Astrocyte (in vitro differentiated cells and primary cell): ENCODE results near the gene LRIG1. TPM values are rescaled to one million over a fixed set of nuclear protein-coding genes. Genes with fewer than 3 reads are reported as not detected.

ENCODE experiments used
- DNase-seq: peaks from one replicate; pipeline ENCODE4 v3.0.0-alpha.2; 2010; ENCODE audit warnings: low read depth
- FAIRE-seq: peaks from 2 replicates; lab custom pipeline; 2011; peaks lifted over from hg19 to GRCh38; lab: Jason Lieb, UNC
- H2AFZ ChIP-seq: 2 replicates; pipeline ENCODE4 v1.6.0; 2012; ENCODE audit warnings: low read depth, low read length, inconsistent platforms
- H3K27ac ChIP-seq: 2 replicates; pipeline ENCODE4 v1.5.1; 2011; ENCODE audit warnings: low read depth, low read length, inconsistent platforms
- H3K27me3 ChIP-seq: 2 replicates; pipeline ENCODE4 v1.6.0; 2011; ENCODE audit warnings: low read length, inconsistent platforms; ENCODE audit not compliant: insufficient read depth
- H3K36me3 ChIP-seq: 2 replicates; pipeline ENCODE4 v1.5.1; 2011; ENCODE audit warnings: low read length, inconsistent platforms; ENCODE audit not compliant: insufficient read depth
- H3K4me1 ChIP-seq: 2 replicates; pipeline ENCODE4 v1.5.1; 2011; ENCODE audit warnings: low read length, inconsistent platforms; ENCODE audit not compliant: insufficient read depth
- H3K4me2 ChIP-seq: 2 replicates; pipeline ENCODE4 v1.6.0; 2012; ENCODE audit warnings: low read length, inconsistent platforms
- H3K4me3 ChIP-seq: 2 replicates; pipeline ENCODE4 v1.5.1; 2011; ENCODE audit warnings: low read depth, mild to moderate bottlenecking, low read length, inconsistent platforms; ENCODE audit not compliant: insufficient read depth
- H3K79me2 ChIP-seq: 2 replicates; pipeline ENCODE4 v1.6.0; 2012; ENCODE audit warnings: mild to moderate bottlenecking, low read length, inconsistent platforms; ENCODE audit not compliant: insufficient read depth
- H3K9ac ChIP-seq: 2 replicates; pipeline ENCODE4 v1.6.0; 2012; ENCODE audit warnings: mild to moderate bottlenecking, low read length, inconsistent platforms
- H3K9me3 ChIP-seq: 2 replicates; pipeline ENCODE4 v1.5.1; 2012; ENCODE audit warnings: low read depth, mild to moderate bottlenecking, low read length, inconsistent platforms; ENCODE audit not compliant: insufficient read depth
- H4K20me1 ChIP-seq: 2 replicates; pipeline ENCODE4 v1.6.0; 2012; ENCODE audit warnings: low read length, inconsistent platforms; ENCODE audit not compliant: insufficient read depth
- H3K27ac Mint-ChIP-seq: one replicate; pipeline ENCODE4 v1.8.0; 2021; ENCODE audit warnings: mild to moderate bottlenecking, mixed read lengths; ENCODE audit not compliant: unreplicated experiment
- H3K27me3 Mint-ChIP-seq: one replicate; pipeline ENCODE4 v1.8.0; 2021; ENCODE audit warnings: low read depth, mixed read lengths; ENCODE audit not compliant: unreplicated experiment
- H3K36me3 Mint-ChIP-seq: one replicate; pipeline ENCODE4 v1.8.0; 2021; ENCODE audit warnings: low read depth, mixed read lengths; ENCODE audit not compliant: unreplicated experiment
- H3K4me1 Mint-ChIP-seq: one replicate; pipeline ENCODE4 v1.8.0; 2021; ENCODE audit warnings: low read depth, mixed read lengths; ENCODE audit not compliant: unreplicated experiment
- H3K4me3 Mint-ChIP-seq: one replicate; pipeline ENCODE4 v1.8.0; 2021; ENCODE audit warnings: mild to moderate bottlenecking, moderate library complexity, mixed read lengths; ENCODE audit not compliant: unreplicated experiment
- H3K9me3 Mint-ChIP-seq: one replicate; pipeline ENCODE4 v1.8.0; 2021; ENCODE audit warnings: mild to moderate bottlenecking, mixed read lengths; ENCODE audit not compliant: unreplicated experiment
- CTCF ChIP-seq: IDR thresholded peaks from 2 replicates; pipeline ENCODE4 v1.5.1; 2011; ENCODE audit warnings: low read depth, mild to moderate bottlenecking, inconsistent platforms, low read length, moderate library complexity; ENCODE audit not compliant: insufficient read depth
- EZH2 ChIP-seq: IDR thresholded peaks from 2 replicates; pipeline ENCODE4 v1.6.1; 2012; ENCODE audit warnings: mild to moderate bottlenecking, low read length, inconsistent platforms; ENCODE audit not compliant: insufficient read depth
- total RNA-seq: library from RNA; stranded (reverse); gene quantifications from 2 replicates; pipeline ENCODE4 v1.2.1, GENCODE V29; 2021

Gene LRIG1
- total RNA-seq, 1 donor from 2014 or later = 39.7 TPM

GRCh38 chr3:66481071-66482017 lies 19.5 kb downstream of the LRIG1 start:
- peak overlapping the region; percentile 30 for H3K4me2 ChIP-seq
- H3K9me3 Mint-ChIP-seq = no peaks in the 10 kb centered on the region
- peaks cover 100% of the 10 kb centered on the region for H3K79me2 ChIP-seq
- H3K27me3 ChIP-seq = no peaks in the 10 kb centered on the region
- peak overlapping the region; percentile 55 for H3K27ac Mint-ChIP-seq
- no peaks in the 10 kb centered on the region for H4K20me1 ChIP-seq
- peaks cover 61% of the 10 kb centered on the region for H3K4me1 ChIP-seq
- H3K4me3 ChIP-seq = no peak overlapping the region
- H3K36me3 ChIP-seq = no peaks in the 10 kb centered on the region
- FAIRE-seq (no peak), DNase-seq (no peak)
- H3K27ac ChIP-seq = no peak overlapping the region
- H3K4me1 Mint-ChIP-seq = peaks cover 66% of the 10 kb centered on the region
- H3K9me3 ChIP-seq = no peaks in the 10 kb centered on the region
- no peaks in the 10 kb centered on the region for H3K36me3 Mint-ChIP-seq
- no peaks in the 10 kb centered on the region for H3K27me3 Mint-ChIP-seq
- no peak overlapping the region for H3K4me3 Mint-ChIP-seq
- no peak overlapping the region for H2AFZ ChIP-seq
- no peak overlapping the region for H3K9ac ChIP-seq
- TF ChIP-seq CTCF (no peak), EZH2 (no peak)

DNA sequence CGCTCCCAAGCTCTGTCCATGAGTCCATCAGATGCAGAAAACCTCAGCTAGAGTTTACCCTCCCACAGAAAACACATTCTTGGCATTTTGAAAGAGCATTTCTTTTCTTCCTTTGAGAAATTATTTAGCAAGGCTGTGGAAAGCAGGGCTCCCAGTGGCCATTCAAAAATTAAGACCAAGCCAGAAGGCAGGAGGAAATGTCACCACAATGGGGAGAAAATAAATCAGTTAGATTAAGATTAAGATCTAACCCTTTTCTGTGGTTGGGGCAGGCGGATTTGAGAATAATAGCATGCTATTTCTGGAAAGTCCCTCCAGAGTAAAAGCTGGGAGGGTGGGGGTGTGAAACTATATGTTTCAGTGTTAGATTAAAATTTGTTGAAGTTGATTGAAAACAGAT lies 20.2 kb downstream of the LRIG1 start:
- peak overlapping the region; percentile 55 for H3K27ac Mint-ChIP-seq
- Histone ChIP-seq H3K27me3 (no peaks in the 10 kb centered on the region), H3K79me2 (peaks cover 100% of the 10 kb centered on the region), H3K4me3 (no peak overlapping the region), H3K4me1 (peaks cover 56% of the 10 kb centered on the region), H3K27ac (no peak overlapping the region), H3K9ac (no peak overlapping the region), H3K9me3 (no peaks in the 10 kb centered on the region), H3K36me3 (no peaks in the 10 kb centered on the region), H4K20me1 (no peaks in the 10 kb centered on the region), H3K4me2 (peak overlapping the region; percentile 24), H2AFZ (no peak overlapping the region)
- DNase-seq (peak; percentile 84), FAIRE-seq (no peak)
- TF ChIP-seq CTCF = no peak
- no peak for TF ChIP-seq EZH2
- no peaks in the 10 kb centered on the region for H3K9me3 Mint-ChIP-seq
- peaks cover 59% of the 10 kb centered on the region for H3K4me1 Mint-ChIP-seq
- H3K4me3 Mint-ChIP-seq = peak overlapping the region; percentile 24
- H3K27me3 Mint-ChIP-seq = no peaks in the 10 kb centered on the region
- H3K36me3 Mint-ChIP-seq = no peaks in the 10 kb centered on the region

DNA sequence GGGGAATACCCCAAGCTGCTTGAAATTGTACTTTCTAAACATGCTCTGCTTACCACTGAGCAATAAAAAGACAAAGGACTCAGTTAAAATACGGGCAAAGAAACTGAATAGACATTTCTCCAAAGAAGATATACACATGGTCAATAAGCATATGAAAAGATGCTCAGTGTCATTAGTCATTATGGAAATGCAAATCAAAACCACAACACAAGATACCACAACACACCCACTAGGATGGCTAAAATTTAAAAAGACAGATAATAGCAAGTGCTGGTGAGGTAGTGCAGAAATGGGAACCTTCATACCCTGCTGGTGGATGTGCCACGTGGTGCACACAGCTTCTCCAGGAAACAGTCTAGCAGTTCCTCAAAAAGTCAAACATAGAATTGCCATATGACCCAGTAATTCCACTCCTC lies 21.3 kb downstream of the LRIG1 start:
- Histone ChIP-seq H3K9ac (no peak overlapping the region), H3K4me3 (no peak overlapping the region), H3K79me2 (peaks cover 100% of the 10 kb centered on the region), H3K36me3 (no peaks in the 10 kb centered on the region), H2AFZ (no peak overlapping the region), H3K9me3 (no peaks in the 10 kb centered on the region), H4K20me1 (no peaks in the 10 kb centered on the region), H3K27ac (no peak overlapping the region), H3K27me3 (no peaks in the 10 kb centered on the region), H3K4me1 (peaks cover 56% of the 10 kb centered on the region), H3K4me2 (no peak overlapping the region)
- H3K27me3 Mint-ChIP-seq = no peaks in the 10 kb centered on the region
- H3K27ac Mint-ChIP-seq = no peak overlapping the region
- FAIRE-seq (no peak), DNase-seq (no peak)
- no peaks in the 10 kb centered on the region for H3K36me3 Mint-ChIP-seq
- TF ChIP-seq EZH2 (no peak), CTCF (no peak)
- H3K4me1 Mint-ChIP-seq = peaks cover 52% of the 10 kb centered on the region
- H3K9me3 Mint-ChIP-seq = no peaks in the 10 kb centered on the region
- H3K4me3 Mint-ChIP-seq = no peak overlapping the region
